DND-41 (cell line): Measurements from ENCODE around the gene DGKA.

Experiments used
- ATAC-seq: fragments of 200-7000 bp; cut with Tn5 transposase; 3 replicates; pipeline ENCODE4 v1.9.1; 2021; ENCODE audit warnings: low read depth; ENCODE audit not compliant: insufficient read depth
- DNase-seq: peaks from one replicate; pipeline ENCODE4 v3.0.0-alpha.2; 2020
- H2AFZ ChIP-seq: 2 replicates; pipeline ENCODE4 v1.6.0; 2012; ENCODE audit warnings: low read depth, low read length
- H3K27ac ChIP-seq: 2 replicates; pipeline ENCODE4 v1.5.1; 2012; ENCODE audit warnings: low read length, inconsistent platforms
- H3K27me3 ChIP-seq: fragments of 200-600 bp; sonication (generic); 2 replicates; pipeline ENCODE4 v1.6.0; 2012; ENCODE audit warnings: low read length, mild to moderate bottlenecking, inconsistent platforms; ENCODE audit not compliant: insufficient read depth, poor library complexity
- H3K36me3 ChIP-seq: 2 replicates; pipeline ENCODE4 v1.5.1; 2012; ENCODE audit warnings: low read length, inconsistent platforms; ENCODE audit not compliant: insufficient read depth
- H3K4me1 ChIP-seq: 2 replicates; pipeline ENCODE4 v1.5.1; 2012; ENCODE audit warnings: mild to moderate bottlenecking, low read length; ENCODE audit not compliant: insufficient read depth
- H3K4me2 ChIP-seq: 2 replicates; pipeline ENCODE4 v1.6.0; 2012; ENCODE audit warnings: mild to moderate bottlenecking, moderate library complexity, low read length, inconsistent platforms; ENCODE audit not compliant: insufficient read depth
- H3K4me3 ChIP-seq, 2 experiments: fragments of 200-600 bp in 1 of 2; shearing (Covaris generic) in 1 of 2; 2 replicates each; pipeline ENCODE4 v1.5.1; 2012 to 2016; ENCODE audit warnings: inconsistent platforms in 2 of 2, low read length in 2 of 2, mild to moderate bottlenecking in 2 of 2, low read depth in 1 of 2, moderate library complexity in 1 of 2
- H3K79me2 ChIP-seq: 2 replicates; pipeline ENCODE4 v1.6.0; 2012; ENCODE audit warnings: low read length, inconsistent platforms; ENCODE audit not compliant: insufficient read depth
- H3K9ac ChIP-seq: 2 replicates; pipeline ENCODE4 v1.6.0; 2012; ENCODE audit warnings: low read depth, mild to moderate bottlenecking, inconsistent platforms, low read length, moderate library complexity
- H3K9me3 ChIP-seq: 2 replicates; pipeline ENCODE4 v1.5.1; 2012; ENCODE audit warnings: low read length, moderate library complexity, mild to moderate bottlenecking, inconsistent platforms; ENCODE audit not compliant: insufficient read depth, severe bottlenecking
- H4K20me1 ChIP-seq: 2 replicates; pipeline ENCODE4 v1.6.0; 2012; ENCODE audit warnings: low read length; ENCODE audit not compliant: insufficient read depth
- EZH2 ChIP-seq: IDR thresholded peaks from 3 replicates; pipeline ENCODE4 v1.6.1; 2012; ENCODE audit warnings: borderline replicate concordance, low read depth, mild to moderate bottlenecking, moderate library complexity, low read length, inconsistent platforms; ENCODE audit not compliant: severe bottlenecking
- TF ChIP-seq, protein P1 (sequence below): IDR thresholded peaks from 2 replicates; pipeline ENCODE4 v1.5.1; 2012; ENCODE audit warnings: borderline replicate concordance, low read length, moderate library complexity, mild to moderate bottlenecking; ENCODE audit not compliant: poor library complexity, severe bottlenecking; ENCODE audit errors: extremely low read depth

DGKA gene

GRCh38 chr12:55893723-55894122, 37.2 kb upstream of the DGKA start:
- DNase-seq (no peak), ATAC-seq (no peak)
- no peaks in the 10 kb centered on the region for H3K9me3 ChIP-seq
- TF ChIP-seq, protein P1, sequence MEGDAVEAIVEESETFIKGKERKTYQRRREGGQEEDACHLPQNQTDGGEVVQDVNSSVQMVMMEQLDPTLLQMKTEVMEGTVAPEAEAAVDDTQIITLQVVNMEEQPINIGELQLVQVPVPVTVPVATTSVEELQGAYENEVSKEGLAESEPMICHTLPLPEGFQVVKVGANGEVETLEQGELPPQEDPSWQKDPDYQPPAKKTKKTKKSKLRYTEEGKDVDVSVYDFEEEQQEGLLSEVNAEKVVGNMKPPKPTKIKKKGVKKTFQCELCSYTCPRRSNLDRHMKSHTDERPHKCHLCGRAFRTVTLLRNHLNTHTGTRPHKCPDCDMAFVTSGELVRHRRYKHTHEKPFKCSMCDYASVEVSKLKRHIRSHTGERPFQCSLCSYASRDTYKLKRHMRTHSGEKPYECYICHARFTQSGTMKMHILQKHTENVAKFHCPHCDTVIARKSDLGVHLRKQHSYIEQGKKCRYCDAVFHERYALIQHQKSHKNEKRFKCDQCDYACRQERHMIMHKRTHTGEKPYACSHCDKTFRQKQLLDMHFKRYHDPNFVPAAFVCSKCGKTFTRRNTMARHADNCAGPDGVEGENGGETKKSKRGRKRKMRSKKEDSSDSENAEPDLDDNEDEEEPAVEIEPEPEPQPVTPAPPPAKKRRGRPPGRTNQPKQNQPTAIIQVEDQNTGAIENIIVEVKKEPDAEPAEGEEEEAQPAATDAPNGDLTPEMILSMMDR: no peak
- no peak for TF ChIP-seq EZH2
- no peak overlapping the region for H3K4me2 ChIP-seq
- H3K36me3 ChIP-seq: no peaks in the 10 kb centered on the region
- H3K79me2 ChIP-seq: no peaks in the 10 kb centered on the region
- no peak overlapping the region for H3K4me3 ChIP-seq
- H3K4me1 ChIP-seq: no peaks in the 10 kb centered on the region
- H4K20me1 ChIP-seq: no peaks in the 10 kb centered on the region
- no peak overlapping the region for H3K27ac ChIP-seq
- no peak overlapping the region for H2AFZ ChIP-seq
- H3K27me3 ChIP-seq: no peaks in the 10 kb centered on the region
- H3K9ac ChIP-seq: no peak overlapping the region

GRCh38 chr12:55899082-55899481, 31.9 kb upstream of the DGKA start:
- H3K4me2 ChIP-seq: no peak overlapping the region
- H3K36me3 ChIP-seq: peaks cover 29% of the 10 kb centered on the region
- H3K27me3 ChIP-seq: no peaks in the 10 kb centered on the region
- H3K9ac ChIP-seq: no peak overlapping the region
- H4K20me1 ChIP-seq: no peaks in the 10 kb centered on the region
- no peak overlapping the region for H2AFZ ChIP-seq
- no peaks in the 10 kb centered on the region for H3K4me1 ChIP-seq
- ATAC-seq (peak; percentile 18; the same call in 2 of the 3 replicates), DNase-seq (no peak)
- H3K4me3 ChIP-seq: no peak overlapping the region
- H3K9me3 ChIP-seq: no peaks in the 10 kb centered on the region
- 0 out of 2 replicates have a peak, but pooled peaks cover 2% of the 10 kb centered on the region for H3K79me2 ChIP-seq
- TF ChIP-seq, protein P1: no peak
- TF ChIP-seq EZH2: no peak
- no peak overlapping the region; the same call in 1 of the 2 replicates for H3K27ac ChIP-seq

DNA sequence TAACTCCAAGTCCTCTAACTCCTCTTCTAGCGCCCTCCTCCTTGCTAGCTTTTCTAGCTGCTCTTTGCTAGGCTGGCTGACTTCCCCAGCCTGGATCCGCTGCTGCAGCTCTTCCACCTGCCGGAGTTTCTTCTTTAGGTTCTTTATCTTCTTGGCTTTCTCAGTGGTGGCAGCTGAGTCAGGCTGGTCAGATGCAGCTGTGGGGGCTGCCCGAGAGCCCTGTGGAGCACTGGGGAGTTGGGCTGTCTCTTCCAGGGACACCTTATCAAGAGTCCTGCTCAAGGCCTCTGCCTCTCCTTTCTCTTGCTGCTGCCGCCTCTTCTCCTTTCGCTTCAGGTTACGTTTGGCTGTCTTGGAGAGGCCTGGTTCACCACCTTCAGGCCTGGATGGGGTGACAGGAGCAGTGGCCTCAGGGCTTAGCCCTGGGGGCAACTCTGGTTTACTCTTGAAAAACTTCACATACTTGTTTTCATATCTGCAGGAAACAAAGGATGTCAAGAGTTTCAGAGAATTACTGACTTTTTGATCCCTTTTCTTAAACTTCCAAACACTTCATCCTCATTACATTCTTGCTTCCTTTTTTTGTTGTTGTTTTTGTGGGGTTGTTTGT, 29.0 kb upstream of the DGKA start:
- Histone ChIP-seq H3K4me1 (no peaks in the 10 kb centered on the region), H3K36me3 (peaks cover 29% of the 10 kb centered on the region), H3K27me3 (no peaks in the 10 kb centered on the region), H3K27ac (no peak overlapping the region), H3K4me3 (no peak overlapping the region), H3K9ac (no peak overlapping the region), H3K9me3 (no peaks in the 10 kb centered on the region), H3K79me2 (peaks cover 13% of the 10 kb centered on the region; the same call in 1 of the 2 replicates), H3K4me2 (no peak overlapping the region), H4K20me1 (no peaks in the 10 kb centered on the region), H2AFZ (no peak overlapping the region)
- no peak for DNase-seq
- no peak for TF ChIP-seq EZH2
- TF ChIP-seq, protein P1: no peak
- no peak for ATAC-seq
